PC-9 (cell line): ENCODE results near the gene CYBRD1. TPM values are rescaled to one million over a fixed set of nuclear protein-coding genes. Genes with fewer than 3 reads are reported as not detected.

ENCODE experiments used
- BruUV-seq: library from RNA; stranded (reverse); fragments of 400-500 nt; replicated peaks from 2 replicates; lab custom pipeline; 2021; lab: Mats Ljungman, UMichigan
- CTCF ChIA-PET: fragments of 300-600 bp; sonication (Branson Sonifier 250); formaldehyde crosslinking; loops from one replicate; lab custom pipeline; 2022; ENCODE audit warnings: antibody characterized with exemption; lab: Charles Lee
- POLR2A ChIA-PET: fragments of 300-600 bp; sonication (Branson Sonifier 250); formaldehyde crosslinking; loops from one replicate; lab custom pipeline; 2022; ENCODE audit warnings: antibody characterized with exemption; ENCODE audit not compliant: unreplicated experiment; lab: Charles Lee
- DNase-seq, 2 experiments: peaks; one replicate each; pipeline versions ENCODE4 v3.0.0 to v3.0.0-alpha.2; 2015 to 2022; ENCODE audit warnings: mixed read lengths in 1 of 2
- H2AFZ ChIP-seq: fragments of 200-600 bp; sonication (generic); 2 replicates; pipeline ENCODE4 v1.8.1; 2017; ENCODE audit warnings: antibody characterized with exemption
- H3F3A ChIP-seq: fragments of 200-600 bp; sonication (generic); 2 replicates; pipeline ENCODE4 v1.8.1; 2017; ENCODE audit warnings: antibody characterized with exemption, mild to moderate bottlenecking, low read depth; ENCODE audit not compliant: insufficient read depth
- H3K27ac ChIP-seq: fragments of 200-600 bp; sonication (generic); 2 replicates; pipeline ENCODE4 v1.6.1; 2016; ENCODE audit warnings: mixed run types
- H3K27me3 ChIP-seq: fragments of 200-600 bp; sonication (generic); 2 replicates; pipeline ENCODE4 v1.6.1; 2016; ENCODE audit warnings: low read depth, mixed run types; ENCODE audit not compliant: insufficient read depth
- H3K36me3 ChIP-seq: fragments of 200-600 bp; sonication (generic); 2 replicates; pipeline ENCODE4 v1.6.1; 2016; ENCODE audit warnings: low read depth, mixed run types
- H3K4me1 ChIP-seq: fragments of 200-600 bp; sonication (generic); replicated peaks from 2 replicates; pipeline ENCODE4 v1.6.1; 2016; ENCODE audit warnings: mixed run types; ENCODE audit not compliant: insufficient read depth
- H3K4me2 ChIP-seq: fragments of 200-600 bp; sonication (generic); 2 replicates; pipeline ENCODE4 v1.6.1; 2017; ENCODE audit warnings: mixed run types
- H3K4me3 ChIP-seq: fragments of 200-600 bp; sonication (generic); 2 replicates; pipeline ENCODE4 v1.6.1; 2016; ENCODE audit warnings: mixed run types
- H3K79me2 ChIP-seq: fragments of 200-600 bp; sonication (generic); 2 replicates; pipeline ENCODE4 v1.6.1; 2017; ENCODE audit warnings: low read depth, mixed run types
- H3K9me2 ChIP-seq: fragments of 200-600 bp; sonication (generic); 2 replicates; pipeline ENCODE4 v1.8.1; 2017; ENCODE audit warnings: mild to moderate bottlenecking; ENCODE audit not compliant: insufficient read depth
- H3K9me3 ChIP-seq: fragments of 200-600 bp; sonication (generic); 2 replicates; pipeline ENCODE4 v1.8.1; 2016; ENCODE audit warnings: low read depth; ENCODE audit not compliant: insufficient read depth
- H4K20me1 ChIP-seq: fragments of 200-600 bp; sonication (generic); 2 replicates; pipeline ENCODE4 v1.8.1; 2017; ENCODE audit not compliant: insufficient read depth
- CTCF ChIP-seq: fragments of 200-600 bp; sonication (generic); conservative IDR thresholded peaks from 2 replicates; pipeline ENCODE4 v1.6.1; 2017; ENCODE audit warnings: mixed run types, antibody characterized with exemption, mild to moderate bottlenecking, moderate library complexity
- EZH2 ChIP-seq: fragments of 200-600 bp; sonication (generic); IDR thresholded peaks from 2 replicates; pipeline ENCODE4 v1.8.0; 2017; ENCODE audit warnings: antibody characterized with exemption, low read depth
- intact Hi-C: fragments of 100-400 bp; cut with micrococcal nuclease; formaldehyde crosslinking; loops from one replicate; pipeline ENCODE4 v1.10.0; 2022; ENCODE audit not compliant: unreplicated experiment
- total RNA-seq: library from RNA; stranded (reverse); gene quantifications from 2 replicates; pipeline ENCODE4 v1.2.3, GENCODE V29; 2021

Gene CYBRD1
- total RNA-seq, 1 experiment from 2014 or later, result 125 TPM

DNA sequence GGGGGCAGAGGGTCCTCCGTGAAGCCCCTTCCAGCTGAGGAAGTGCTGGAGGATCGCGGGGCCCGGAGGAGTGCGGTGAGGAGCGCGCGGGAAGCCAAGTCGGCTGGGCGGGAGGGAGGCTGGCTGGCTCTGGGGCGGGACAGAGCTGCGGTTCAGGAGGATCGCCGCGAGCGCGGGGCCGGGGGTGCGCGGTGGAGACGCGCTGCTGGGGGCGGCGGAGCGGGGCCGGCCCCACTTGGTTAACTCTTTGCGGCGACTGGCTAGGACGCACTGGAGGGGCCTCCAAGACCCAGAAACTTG is 464 bp downstream of the CYBRD1 start:
- Histone ChIP-seq H3K4me1 (peaks cover 21% of the 10 kb centered on the region), H4K20me1 (no peaks in the 10 kb centered on the region), H3K79me2 (peaks cover 26% of the 10 kb centered on the region), H3K4me3 (peak overlapping the region; percentile 83), H3K27me3 (no peaks in the 10 kb centered on the region), H3K9me2 (no peaks in the 10 kb centered on the region), H2AFZ (peak overlapping the region; percentile 92), H3K27ac (peak overlapping the region; percentile 81), H3K36me3 (no peaks in the 10 kb centered on the region), H3F3A (peaks cover 23% of the 10 kb centered on the region), H3K9me3 (no peaks in the 10 kb centered on the region), H3K4me2 (peak overlapping the region; percentile 84)
- TF ChIP-seq CTCF (no peak), EZH2 (no peak)
- intact Hi-C loops, result loop anchor here (1.0 to 10.0 kb wide), 5 partner anchors 88 to 594 kb away; partner anchors contain the start of genes DCAF17, GORASP2 and TLK1
- POLR2A ChIA-PET, result no interaction called here
- DNase-seq, result peak in 1 of 2 experiments; percentile 31
- BruUV-seq, result no TSS peak
- CTCF ChIA-PET, result no interaction called here

DNA sequence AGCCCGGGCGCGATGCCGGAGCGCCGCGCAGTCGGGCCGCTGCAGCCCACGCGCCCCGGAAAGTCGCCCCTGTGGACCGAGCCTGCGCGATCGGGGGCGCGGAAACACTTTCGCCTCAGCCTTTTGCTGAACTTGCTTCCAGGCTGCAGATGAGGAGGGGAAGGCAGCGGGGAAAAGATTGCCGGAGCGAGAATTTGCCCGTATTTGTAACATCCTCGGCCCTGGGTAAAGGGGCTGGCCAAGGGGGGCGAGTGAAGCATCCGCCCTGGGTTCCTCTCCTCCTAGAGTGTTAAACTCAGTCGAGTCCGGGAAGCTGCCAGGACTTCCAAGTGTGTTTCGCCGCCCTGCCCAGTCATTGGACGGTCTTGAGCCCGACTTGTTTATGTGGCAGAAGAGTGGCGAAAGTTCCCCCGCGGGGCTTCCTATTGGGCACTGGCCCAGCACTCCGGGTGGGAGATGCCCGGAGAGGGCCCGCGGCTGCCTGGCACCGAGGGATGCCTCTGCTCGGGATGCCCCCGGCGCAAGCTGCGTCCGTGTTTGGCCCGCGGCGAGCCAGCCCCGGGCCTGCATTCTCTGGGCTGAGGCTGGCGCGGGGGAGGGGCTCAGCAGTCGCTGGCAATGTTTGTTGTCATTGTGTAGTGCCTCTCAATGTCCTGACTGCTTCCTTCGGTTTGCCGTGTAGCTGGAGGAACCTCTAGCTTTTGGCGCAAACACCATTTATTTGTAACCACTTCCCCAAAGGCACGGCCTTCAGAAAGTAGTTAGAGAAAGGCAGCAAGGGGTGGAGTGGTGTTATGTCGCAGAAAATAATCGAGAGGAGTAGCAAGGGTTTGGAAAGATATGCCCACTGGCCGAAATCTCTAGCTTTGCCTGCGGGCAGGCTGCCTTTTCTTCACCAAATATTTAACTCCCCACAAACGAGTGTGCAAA is 1.1 kb downstream of the CYBRD1 start:
- Histone ChIP-seq H3K4me3 (peak overlapping the region; percentile 83), H3K27me3 (no peaks in the 10 kb centered on the region), H3K9me3 (no peaks in the 10 kb centered on the region), H3K79me2 (peaks cover 29% of the 10 kb centered on the region), H3K4me1 (peaks cover 21% of the 10 kb centered on the region), H4K20me1 (no peaks in the 10 kb centered on the region), H3K36me3 (no peaks in the 10 kb centered on the region), H3F3A (peaks cover 23% of the 10 kb centered on the region), H3K4me2 (peak overlapping the region; percentile 84), H2AFZ (peak overlapping the region; percentile 92), H3K9me2 (no peaks in the 10 kb centered on the region), H3K27ac (peak overlapping the region; percentile 81)
- CTCF ChIA-PET, result no interaction called here
- intact Hi-C loops, result loop anchor here (2.0 to 10.0 kb wide), 4 partner anchors 249 to 595 kb away; partner anchors contain the start of genes GORASP2 and TLK1
- TF ChIP-seq CTCF, result no peak
- no peak for TF ChIP-seq EZH2
- POLR2A ChIA-PET, result no interaction called here
- DNase-seq, result peak; percentile 71 to 79
- BruUV-seq, result TSS peak; percentile 36

- H3K9me2 ChIP-seq, result no peaks in the 10 kb centered on the region
- peaks cover 29% of the 10 kb centered on the region for H3K79me2 ChIP-seq
- H3F3A ChIP-seq, result peaks cover 23% of the 10 kb centered on the region
- ChIA-PET CTCF (no interaction called here), POLR2A (no interaction called here)
- TSS peak; percentile 47 for BruUV-seq
- no peaks in the 10 kb centered on the region for H3K9me3 ChIP-seq
- H3K27me3 ChIP-seq, result no peaks in the 10 kb centered on the region
- peak overlapping the region; percentile 84 for H3K4me2 ChIP-seq
- peak overlapping the region; percentile 92 for H2AFZ ChIP-seq
- DNase-seq, result peak; percentile 80 to 97
- TF ChIP-seq CTCF, result no peak
- no peak for TF ChIP-seq EZH2
- peak overlapping the region; percentile 81 for H3K27ac ChIP-seq
- no peaks in the 10 kb centered on the region for H3K36me3 ChIP-seq
- intact Hi-C loops, result loop anchor here (5.0 to 10.0 kb wide), 2 partner anchors 249 to 362 kb away; partner anchors contain the start of gene TLK1
- peaks cover 21% of the 10 kb centered on the region for H3K4me1 ChIP-seq
- H4K20me1 ChIP-seq, result no peaks in the 10 kb centered on the region
- H3K4me3 ChIP-seq, result peak overlapping the region; percentile 83
Measured at GRCh38 chr2:171524018-171524401, 1.7 kb downstream of the CYBRD1 start.
